IMR-90 (cell line): Measurements from ENCODE around the gene FOXD4. TPM values are rescaled to one million over a fixed set of nuclear protein-coding genes. Genes with fewer than 3 reads are reported as not detected.
"Not testable (repeated sequence)": the region's sequence is repeated elsewhere in the genome, so short reads cannot be mapped to it uniquely, and the experiment has no call there.

ENCODE experiments used
- ATAC-seq: fragments of 200-7000 bp; cut with Tn5 transposase; 2 replicates; pipeline ENCODE4 v1.9.1; 2020; ENCODE audit warnings: low read depth, mild to moderate bottlenecking, moderate library complexity
- Bru-seq: library from RNA; stranded (reverse); fragments of 400-500 nt; gene quantifications from one replicate; lab custom pipeline; 2021; lab: Mats Ljungman, UMichigan
- BruChase-seq, 2 experiments: library from RNA; stranded (reverse); fragments of 400-500 nt; gene quantifications; one replicate each; lab custom pipeline; 2021; lab: Mats Ljungman, UMichigan
- BruUV-seq: library from RNA; stranded (reverse); fragments of 400-500 nt; replicated peaks from 2 replicates; lab custom pipeline; 2021; lab: Mats Ljungman, UMichigan
- CTCF ChIA-PET: fragments of 300-600 bp; formaldehyde crosslinking; extraction: SDS; loops from one replicate; lab custom pipeline; 2021; ENCODE audit warnings: antibody characterized with exemption; lab: Yijun Ruan, JAX
- POLR2A ChIA-PET: fragments of 300-600 bp; sonication (Branson Sonifier 250); formaldehyde crosslinking; loops from one replicate; lab custom pipeline; 2022; ENCODE audit warnings: antibody characterized with exemption; ENCODE audit not compliant: unreplicated experiment; lab: Charles Lee
- DNase-seq: peaks from one replicate; pipeline ENCODE4 v3.0.0; 2013
- H2AFZ ChIP-seq: replicated peaks from 2 replicates; pipeline ENCODE3; 2013; ENCODE audit warnings: low read length, mild to moderate bottlenecking; ENCODE audit not compliant: poor library complexity
- H2AK5ac ChIP-seq: 2 replicates; pipeline ENCODE4 v1.6.1; 2013; ENCODE audit warnings: low read depth, low read length, inconsistent platforms
- H2AK9ac ChIP-seq: replicated peaks from 2 replicates; pipeline ENCODE3; 2013; ENCODE audit warnings: mild to moderate bottlenecking, low read depth, low read length, moderate library complexity; ENCODE audit not compliant: poor library complexity
- H2BK120ac ChIP-seq: 2 replicates; pipeline ENCODE4 v1.6.1; 2013; ENCODE audit warnings: low read depth, low read length, inconsistent platforms
- H2BK15ac ChIP-seq: 3 replicates; pipeline ENCODE4 v1.6.1; 2013; ENCODE audit warnings: low read depth, low read length, inconsistent platforms
- H2BK20ac ChIP-seq: 2 replicates; pipeline ENCODE4 v1.6.1; 2013; ENCODE audit warnings: low read depth, mild to moderate bottlenecking, inconsistent platforms, low read length, moderate library complexity
- H2BK5ac ChIP-seq: 2 replicates; pipeline ENCODE4 v1.6.1; 2013; ENCODE audit warnings: mild to moderate bottlenecking, low read depth, low read length, inconsistent platforms; ENCODE audit not compliant: poor library complexity, severe bottlenecking
- H3K14ac ChIP-seq: replicated peaks from 2 replicates; pipeline ENCODE4 v1.6.1; 2013; ENCODE audit warnings: low read depth, low read length, inconsistent platforms
- H3K18ac ChIP-seq: 2 replicates; pipeline ENCODE4 v1.6.1; 2013; ENCODE audit warnings: low read depth, low read length, control low read depth
- H3K23ac ChIP-seq: 2 replicates; pipeline ENCODE4 v1.6.1; 2013; ENCODE audit warnings: low read depth, low read length, inconsistent platforms
- H3K27ac ChIP-seq: 2 replicates; pipeline ENCODE4 v1.5.1; 2013; ENCODE audit warnings: mild to moderate bottlenecking, control low read depth, low read length; ENCODE audit not compliant: insufficient read depth
- H3K27me3 ChIP-seq: 2 replicates; pipeline ENCODE4 v1.6.1; 2013; ENCODE audit warnings: low read length; ENCODE audit not compliant: control insufficient read depth, insufficient read depth
- H3K36me3 ChIP-seq: 2 replicates; pipeline ENCODE4 v1.6.1; 2013; ENCODE audit warnings: low read length, mixed read lengths; ENCODE audit not compliant: control insufficient read depth, insufficient read depth
- H3K4ac ChIP-seq: 2 replicates; pipeline ENCODE4 v1.6.1; 2013; ENCODE audit warnings: low read depth, low read length, inconsistent platforms
- H3K4me1 ChIP-seq: 2 replicates; pipeline ENCODE4 v1.6.1; 2013; ENCODE audit warnings: low read length, mixed read lengths; ENCODE audit not compliant: control insufficient read depth, insufficient read depth
- H3K4me2 ChIP-seq: 2 replicates; pipeline ENCODE4 v1.6.1; 2013; ENCODE audit warnings: low read depth, mild to moderate bottlenecking, control low read depth, low read length, moderate library complexity
- H3K4me3 ChIP-seq: 2 replicates; pipeline ENCODE4 v1.5.1; 2013; ENCODE audit warnings: low read depth, mild to moderate bottlenecking, control low read depth, low read length, moderate library complexity; ENCODE audit not compliant: insufficient read depth
- H3K56ac ChIP-seq: 2 replicates; pipeline ENCODE4 v1.6.1; 2013; ENCODE audit warnings: low read length, inconsistent platforms; ENCODE audit not compliant: insufficient read depth; ENCODE audit errors: extremely low read depth
- H3K79me1 ChIP-seq, 2 experiments: 2 replicates each; pipeline ENCODE4 v1.6.1; 2013; ENCODE audit warnings: low read length in 2 of 2, inconsistent platforms in 1 of 2, low read depth in 1 of 2
- H3K9ac ChIP-seq: 2 replicates; pipeline ENCODE4 v1.6.1; 2013; ENCODE audit warnings: low read depth, low read length, control low read depth
- H3K9me1 ChIP-seq: 2 replicates; pipeline ENCODE4 v1.6.1; 2013; ENCODE audit warnings: low read length, inconsistent platforms; ENCODE audit not compliant: insufficient read depth
- H3K9me3 ChIP-seq: 2 replicates; pipeline ENCODE4 v1.6.1; 2013; ENCODE audit warnings: low read length; ENCODE audit not compliant: control insufficient read depth, insufficient read depth
- H4K20me1 ChIP-seq: 2 replicates; pipeline ENCODE4 v1.6.1; 2013; ENCODE audit warnings: low read length, inconsistent platforms; ENCODE audit not compliant: insufficient read depth
- H4K5ac ChIP-seq: 2 replicates; pipeline ENCODE4 v1.6.1; 2013; ENCODE audit warnings: mild to moderate bottlenecking, low read depth, low read length, control low read depth
- H4K8ac ChIP-seq, 2 experiments: 2 replicates each; pipeline ENCODE4 v1.6.1; 2013; ENCODE audit warnings: low read depth in 2 of 2, low read length in 2 of 2, control low read depth in 1 of 2, inconsistent platforms in 1 of 2
- H4K91ac ChIP-seq: 2 replicates; pipeline ENCODE4 v1.6.1; 2013; ENCODE audit warnings: low read depth, low read length, inconsistent platforms; ENCODE audit not compliant: insufficient read depth
- WGBS, 2 experiments: methylation state at CpG; one replicate each; pipeline versions ENCODE4 v1.1.5 to v1.1.7; 2013; ENCODE audit warnings: missing lambda C conversion rate in 2 of 2; ENCODE audit not compliant: insufficient read length in 1 of 2; ENCODE audit errors: extremely low coverage in 2 of 2; 5-methylcytosine and 5-hydroxymethylcytosine counted together
- dilution Hi-C: fragments of 300-500 bp; cut with HindIII; formaldehyde crosslinking; loops from one replicate; pipeline ENCODE4 v1.14.3; 2018; ENCODE audit warnings: low sequenced_read_pairs; ENCODE audit not compliant: unreplicated experiment
- in situ Hi-C: fragments of 300-500 bp; cut with MboI; formaldehyde crosslinking; loops from 3 replicates; pipeline ENCODE4 v1.14.3; 2019; ENCODE audit warnings: low sequenced_read_pairs, inconsistent platforms, mixed read lengths
- intact Hi-C: fragments of 100-400 bp; cut with micrococcal nuclease; formaldehyde crosslinking; loops from 2 replicates; pipeline ENCODE4 v1.10.0; 2022
- long read RNA-seq: library from polyadenylated mRNA; unstranded; transcript quantifications from one replicate; pipeline ENCODE4 v2.0.0, GENCODE V29; 2021; ENCODE audit not compliant: unreplicated experiment
- polyA plus RNA-seq, 3 experiments: library from polyadenylated mRNA; depleted of rRNA; stranded (reverse); fragments of >200 nt; gene quantifications; 2 replicates each; pipeline ENCODE4 v1.2.3, GENCODE V29; 2012; ENCODE audit warnings: low replicate concordance in 1 of 3
- total RNA-seq: library from RNA; depleted of rRNA; stranded (reverse); fragments of >200 nt; gene quantifications from 2 replicates; pipeline ENCODE4 v1.2.3, GENCODE V29; 2012; rRNA removed

FOXD4 gene
- 0.18 TPM in 1 of 2 replicates, not detected in the other for total RNA-seq
- 0.03 and 0.09 TPM in 2 replicates for polyA plus RNA-seq (2012; rRNA removed)
- polyA plus RNA-seq (2012; cell fraction: cytosol; rRNA removed) = 0.07 TPM in 1 of 2 replicates, not detected in the other
- polyA plus RNA-seq (2012; cell fraction: nucleus; rRNA removed; ENCODE audit: low replicate concordance) = 0.32 and 0.52 TPM in 2 replicates
- Bru-seq, nascent RNA = percentile 31 among the genes with signal in this experiment
- BruChase-seq, experiment 1, labeled RNA remaining after a 6-hour chase = percentile 37 among the genes with signal in this experiment
- BruChase-seq, experiment 2, labeled RNA remaining after a 2-hour chase = percentile 32 among the genes with signal in this experiment
- long read RNA-seq, partial matches to known transcripts = 0 of 1 reads
- long read RNA-seq, other reads (novel, unspliced or antisense) = 0 of 1 reads

- H3K56ac ChIP-seq, intact Hi-C loops, H2AK5ac ChIP-seq, H4K91ac ChIP-seq, H3K9me1 ChIP-seq, H3K4me3 ChIP-seq, H3K4ac ChIP-seq, dilution Hi-C loops, in situ Hi-C loops, H4K5ac ChIP-seq, H3K14ac ChIP-seq, CTCF ChIA-PET, H2BK120ac ChIP-seq, H3K27ac ChIP-seq, H3K9me3 ChIP-seq, H2BK20ac ChIP-seq, H2BK15ac ChIP-seq, H4K8ac ChIP-seq, H3K79me1 ChIP-seq, ATAC-seq, H3K18ac ChIP-seq, H3K9ac ChIP-seq, POLR2A ChIA-PET, H2BK5ac ChIP-seq, DNase-seq, H3K4me2 ChIP-seq, H4K20me1 ChIP-seq, BruUV-seq, H2AFZ ChIP-seq, H3K36me3 ChIP-seq, H2AK9ac ChIP-seq, H3K4me1 ChIP-seq, H3K23ac ChIP-seq: not testable (repeated sequence)
- no CpG with 5 or more reads among the region's 30 CpGs for WGBS, 2 experiments
- H3K27me3 ChIP-seq = peaks cover 35% of the 10 kb centered on the region
Observed at GRCh38 chr9:117995-118467, at the start of gene FOXD4. Gene FOXD4, minus strand, starts transcription at chr9:118417. Its CDS starts 298 bp downstream, at chr9:118119.

DNA sequence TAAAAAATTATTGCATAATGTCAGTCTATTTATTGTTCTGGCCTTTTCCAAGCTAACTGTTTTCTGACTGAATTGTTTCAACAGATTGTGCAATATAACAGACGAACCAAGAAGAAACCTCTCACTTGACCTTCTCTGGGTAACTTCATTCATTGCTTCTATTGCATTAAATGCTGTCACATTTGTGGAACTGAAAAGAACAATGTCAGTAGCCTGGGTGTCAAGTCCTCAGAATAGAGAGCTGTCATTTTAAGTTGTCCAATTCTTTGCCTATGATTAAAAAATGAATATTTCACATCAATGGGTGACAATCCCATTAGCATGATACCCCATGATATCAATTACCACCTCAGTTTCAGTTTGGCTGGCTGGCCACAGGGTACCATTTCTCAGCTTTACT, 41.7 kb upstream of the FOXD4 start:
- H2BK15ac ChIP-seq, H2AK5ac ChIP-seq, ATAC-seq, H3K18ac ChIP-seq, H3K23ac ChIP-seq, H2BK20ac ChIP-seq, H2BK120ac ChIP-seq, BruUV-seq, H2BK5ac ChIP-seq, H3K56ac ChIP-seq, POLR2A ChIA-PET, H2AK9ac ChIP-seq, H3K9ac ChIP-seq, H3K4ac ChIP-seq, H4K91ac ChIP-seq, H3K36me3 ChIP-seq, H3K14ac ChIP-seq, H3K9me1 ChIP-seq, CTCF ChIA-PET, in situ Hi-C loops, DNase-seq, H3K27ac ChIP-seq, H4K20me1 ChIP-seq, H4K8ac ChIP-seq, H3K27me3 ChIP-seq, H3K4me3 ChIP-seq, H3K4me2 ChIP-seq, H2AFZ ChIP-seq, H3K79me1 ChIP-seq, dilution Hi-C loops, H4K5ac ChIP-seq, H3K4me1 ChIP-seq, intact Hi-C loops, H3K9me3 ChIP-seq: not testable (repeated sequence)
- WGBS, 2 experiments = no CpG with 5 or more reads among the region's 1 CpG
